ENCODE measurements around the gene ELOVL5. TPM values are rescaled to one million over a fixed set of nuclear protein-coding genes. Genes with fewer than 3 reads are reported as not detected.

Gene ELOVL5
- polyA plus RNA-seq, 1 of the 3 experiments (the other 2 are of a cell fraction): 31.9 TPM

GRCh38 chr6:53343092-53343491, 5.7 kb downstream of the ELOVL5 start:
- H3F3A ChIP-seq (replicated peaks; ENCODE audit: insufficient read depth): no peaks in the 10 kb centered on the region
- H4K20me1 ChIP-seq (ENCODE audit: insufficient read depth): peaks cover 60% of the 10 kb centered on the region
- H3K79me2 ChIP-seq (ENCODE audit: insufficient read depth): peaks cover 100% of the 10 kb centered on the region
- H3K4me2 ChIP-seq: no peak overlapping the region
- no peak overlapping the region for H2AFZ ChIP-seq (ENCODE audit: low read depth)
- no peaks in the 10 kb centered on the region for H3K27me3 ChIP-seq (ENCODE audit: insufficient read depth)
- H3K9ac ChIP-seq: no peak overlapping the region
- H3K27ac ChIP-seq (ENCODE audit: low read depth in 2 of 2, low read length in 1 of 2): peak overlapping the region in 1 of 2 experiments; percentile 58; a peak in 2 of 4 replicates
- WGBS (ENCODE audit: low lambda C conversion rate): 87% methylated on average over 3 of the region's 3 CpGs
- POLR2A ChIA-PET: no interaction called here
- H3K9me2 ChIP-seq: no peaks in the 10 kb centered on the region
- CTCF ChIA-PET: interaction anchor here (1.0 to 1.2 kb wide), 3 partner anchors 21 to 171 kb away, joined by 3 to 4 read pairs (median 3); no protein-coding TSS in a partner anchor
- peaks cover 0 to 24% of the 10 kb centered on the region in 2 experiments; a peak in 3 of 4 replicates for H3K4me1 ChIP-seq (ENCODE audit: control insufficient read depth in 1 of 2, insufficient read depth in 2 of 2, low read depth in 1 of 2, low read length in 1 of 2)
- no peaks in the 10 kb centered on the region for H3K9me3 ChIP-seq
- H3K36me3 ChIP-seq (replicated peaks in 1 of 2; ENCODE audit: control insufficient read depth in 1 of 2, insufficient read depth in 2 of 2, low read length in 1 of 2): peaks cover 0 to 3% of the 10 kb centered on the region in 2 experiments
- H3K4me3 ChIP-seq (ENCODE audit: low read depth in 2 of 2, low read length in 1 of 2): no peak overlapping the region
- DNase-seq: no peak
- TF ChIP-seq TAF1 (IDR thresholded peaks at IDR 0.05; ENCODE audit: borderline replicate concordance, low read depth, low read length) (no peak), RXRA (IDR thresholded peaks at IDR 0.05; ENCODE audit: borderline replicate concordance, low read depth) (no peak), NFIC (IDR thresholded peaks at IDR 0.05; ENCODE audit: borderline replicate concordance) (no peak), CTCF (IDR thresholded peaks at IDR 0.05) (no peak), EZH2phosphoT487 (IDR thresholded peaks at IDR 0.05; ENCODE audit: borderline replicate concordance, low read depth) (no peak), FOXM1 (IDR thresholded peaks at IDR 0.05; ENCODE audit: low read depth) (no peak), CHD2 (IDR thresholded peaks at IDR 0.05; ENCODE audit: low read length, partially characterized antibody) (no peak), RCOR1 (IDR thresholded peaks at IDR 0.05; ENCODE audit: low read length) (no peak), YY1 (IDR thresholded peaks at IDR 0.05; ENCODE audit: low read depth) (no peak)

GRCh38 chr6:53342217-53342616, 6.5 kb downstream of the ELOVL5 start:
- peaks cover 58% of the 10 kb centered on the region for H4K20me1 ChIP-seq (ENCODE audit: insufficient read depth)
- CTCF ChIA-PET: no interaction called here
- no peak for DNase-seq

GRCh38 chr6:53340536-53340935, 8.2 kb downstream of the ELOVL5 start:
- Histone ChIP-seq H3F3A (replicated peaks; ENCODE audit: insufficient read depth) (no peaks in the 10 kb centered on the region), H3K9me3 (no peaks in the 10 kb centered on the region), H3K4me2 (no peak overlapping the region), H3K9ac (no peak overlapping the region), H3K27me3 (ENCODE audit: insufficient read depth) (no peaks in the 10 kb centered on the region), H3K27ac (ENCODE audit: low read depth in 2 of 2, low read length in 1 of 2) (no peak overlapping the region), H2AFZ (ENCODE audit: low read depth) (no peak overlapping the region), H3K36me3 (replicated peaks in 1 of 2; ENCODE audit: control insufficient read depth in 1 of 2, insufficient read depth in 2 of 2, low read length in 1 of 2) (peaks cover 0 to 5% of the 10 kb centered on the region in 2 experiments), H3K4me1 (ENCODE audit: control insufficient read depth in 1 of 2, insufficient read depth in 2 of 2, low read depth in 1 of 2, low read length in 1 of 2) (peaks cover 0 to 19% of the 10 kb centered on the region in 2 experiments; a peak in 3 of 4 replicates), H4K20me1 (ENCODE audit: insufficient read depth) (peaks cover 52% of the 10 kb centered on the region), H3K79me2 (ENCODE audit: insufficient read depth) (peaks cover 100% of the 10 kb centered on the region), H3K9me2 (no peaks in the 10 kb centered on the region), H3K4me3 (ENCODE audit: low read depth in 2 of 2, low read length in 1 of 2) (no peak overlapping the region)
- no peak for DNase-seq
- ChIA-PET CTCF (interaction anchor here (0.8 to 1.5 kb wide), 5 partner anchors 12 to 164 kb away, joined by 3 to 4 read pairs (median 3); no protein-coding TSS in a partner anchor), POLR2A (no interaction called here)
- TF ChIP-seq GABPA (IDR thresholded peaks at IDR 0.05; ENCODE audit: low read depth) (no peak), SIN3A (IDR thresholded peaks at IDR 0.05; ENCODE audit: borderline replicate concordance, low read depth, low read length) (no peak), EZH2phosphoT487 (IDR thresholded peaks at IDR 0.05; ENCODE audit: borderline replicate concordance, low read depth) (no peak), TCF12 (IDR thresholded peaks at IDR 0.05) (no peak), JUND (IDR thresholded peaks at IDR 0.05) (no peak), GATA2 (CRISPR knock-in tag; IDR thresholded peaks at IDR 0.05) (no peak), CTCF (IDR thresholded peaks at IDR 0.05) (no peak)
- 88% methylated on average over 2 of the region's 2 CpGs for WGBS (ENCODE audit: low lambda C conversion rate)

More at GRCh38 chr6:53342217-53342616, 6.5 kb downstream of the ELOVL5 start:
- Histone ChIP-seq H3K9me3 (no peaks in the 10 kb centered on the region), H3K4me1 (ENCODE audit: control insufficient read depth in 1 of 2, insufficient read depth in 2 of 2, low read depth in 1 of 2, low read length in 1 of 2) (peaks cover 0 to 22% of the 10 kb centered on the region in 2 experiments; a peak in 3 of 4 replicates), H3K79me2 (ENCODE audit: insufficient read depth) (peaks cover 100% of the 10 kb centered on the region), H3K9me2 (no peaks in the 10 kb centered on the region), H2AFZ (ENCODE audit: low read depth) (no peak overlapping the region), H3K27ac (ENCODE audit: low read depth in 2 of 2, low read length in 1 of 2) (no peak overlapping the region; a peak in 1 of 4 replicates), H3K4me2 (no peak overlapping the region), H3K9ac (no peak overlapping the region), H3K4me3 (ENCODE audit: low read depth in 2 of 2, low read length in 1 of 2) (no peak overlapping the region), H3K27me3 (ENCODE audit: insufficient read depth) (no peaks in the 10 kb centered on the region), H3K36me3 (replicated peaks in 1 of 2; ENCODE audit: control insufficient read depth in 1 of 2, insufficient read depth in 2 of 2, low read length in 1 of 2) (peaks cover 0 to 6% of the 10 kb centered on the region in 2 experiments), H3F3A (replicated peaks; ENCODE audit: insufficient read depth) (no peaks in the 10 kb centered on the region)
- POLR2A ChIA-PET: no interaction called here
- TF ChIP-seq ELF1 (IDR thresholded peaks at IDR 0.05) (no peak), EZH2phosphoT487 (IDR thresholded peaks at IDR 0.05; ENCODE audit: borderline replicate concordance, low read depth) (no peak)
- WGBS (ENCODE audit: low lambda C conversion rate): 94% methylated on average over 2 of the region's 2 CpGs

Measured in SK-N-SH (cell line).